Esophagus squamous epithelium (tissue), 4 donors: ENCODE results near the gene TTC21A.

Source experiments
- CTCF ChIP-seq, 6 experiments: fragments of 450-650 bp in 4 of 6; fragments of 200-600 bp in 2 of 6; sonication (generic) in 2 of 6; IDR thresholded peaks; one replicate each; pipeline ENCODE4 v1.5.1; 2016 to 2019; ENCODE audit warnings: antibody characterized with exemption in 6 of 6, mild to moderate bottlenecking in 4 of 6, moderate library complexity in 4 of 6
- POLR2A ChIP-seq, 4 donors: fragments of 450-650 bp; IDR thresholded peaks; one replicate each; pipeline ENCODE4 v1.6.1; 2017; ENCODE audit warnings: antibody characterized with exemption in 4 of 4, mild to moderate bottlenecking in 4 of 4, moderate library complexity in 3 of 4

- TF ChIP-seq POLR2A (IDR thresholded peaks at IDR 0.05), result no peak
- no peak for TF ChIP-seq CTCF (IDR thresholded peaks at IDR 0.05)
Observed at GRCh38 chr3:39103324-39103693, 4.2 kb upstream of the TTC21A start.
